Subcutaneous abdominal adipose tissue (tissue), 5 donors: ENCODE measurements around the gene STUB1.
A peak's percentile ranks its signal among the peaks of the same experiment; 100 is the strongest.

Experiments
- H3K27ac ChIP-seq: one replicate; pipeline ENCODE4 v1.7.0; 2013; ENCODE audit warnings: low read depth, mild to moderate bottlenecking, inconsistent platforms, low read length, moderate library complexity
- H3K27me3 ChIP-seq, 5 donors: one replicate each; pipeline ENCODE4 v1.7.0; 2013; ENCODE audit warnings: low read length in 5 of 5, inconsistent platforms in 1 of 5; ENCODE audit not compliant: control insufficient read depth in 5 of 5, insufficient read depth in 4 of 5
- H3K36me3 ChIP-seq, 5 donors: one replicate each; pipeline ENCODE4 v1.7.0; 2013; ENCODE audit warnings: low read length in 5 of 5; ENCODE audit not compliant: control insufficient read depth in 5 of 5, insufficient read depth in 5 of 5
- H3K4me1 ChIP-seq, 5 donors: one replicate each; pipeline ENCODE4 v1.7.0; 2013; ENCODE audit warnings: low read length in 5 of 5, mild to moderate bottlenecking in 3 of 5, moderate library complexity in 1 of 5; ENCODE audit not compliant: control insufficient read depth in 5 of 5, insufficient read depth in 5 of 5
- H3K4me3 ChIP-seq, 5 donors: one replicate each; pipeline ENCODE4 v1.7.0; 2013; ENCODE audit warnings: low read length in 5 of 5, low read depth in 1 of 5
- H3K9ac ChIP-seq, 5 donors: one replicate each; pipeline ENCODE4 v1.7.0; 2013; ENCODE audit warnings: low read length in 5 of 5, mild to moderate bottlenecking in 4 of 5, moderate library complexity in 3 of 5
- H3K9me3 ChIP-seq, 5 donors: one replicate each; pipeline ENCODE4 v1.7.0; 2013; ENCODE audit warnings: low read length in 5 of 5; ENCODE audit not compliant: control insufficient read depth in 5 of 5
- donor health status: healthy.
- donor health status: healthy.
- donor health status: healthy.
- donor health status: healthy.
- donor health status: healthy.

STUB1 gene

DNA sequence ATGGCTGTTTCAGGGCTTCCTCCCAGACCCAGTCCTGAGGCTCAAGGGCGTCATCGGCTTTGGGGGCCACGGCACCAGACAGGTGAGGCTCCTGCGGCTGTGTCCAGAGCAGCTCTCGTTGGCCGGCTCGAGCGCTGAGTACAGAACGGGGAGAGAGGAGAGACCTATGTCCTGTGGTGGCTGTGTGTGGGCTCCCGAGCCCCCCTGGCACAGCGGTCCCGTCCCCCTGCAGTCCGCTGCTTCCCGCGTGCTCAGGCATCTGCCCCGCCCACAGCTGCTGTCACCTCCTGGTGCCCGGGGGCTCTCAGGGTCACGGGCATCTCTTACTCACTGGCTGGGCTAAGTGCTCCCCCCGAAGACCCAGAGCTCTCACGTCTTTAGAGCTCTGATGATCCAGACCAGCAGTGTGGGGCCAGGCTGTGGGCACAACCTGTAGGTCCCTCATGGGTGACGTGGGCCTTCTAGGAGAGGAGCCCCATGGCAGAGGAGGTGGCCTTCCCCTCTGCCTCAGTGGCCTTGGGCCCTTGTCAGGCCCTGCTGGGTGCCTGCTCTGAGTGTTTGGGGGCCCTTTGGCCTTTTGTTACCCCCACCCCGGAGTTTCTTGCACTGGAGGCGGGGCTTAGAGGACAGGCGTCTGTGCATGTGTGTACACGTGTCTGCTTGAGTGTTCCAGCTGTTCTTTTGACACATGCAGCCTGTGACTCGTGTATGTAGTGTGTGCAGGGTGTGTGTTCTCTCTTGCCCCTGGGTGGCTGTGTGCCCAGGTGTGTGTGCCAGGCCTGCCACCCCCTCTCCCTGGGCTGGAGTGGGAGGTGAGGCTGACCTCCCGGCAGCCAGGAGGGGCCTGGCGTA, 27.5 kb upstream of the STUB1 start:
- peaks cover 0 to 30% (median 21%) of the 10 kb centered on the region in 5 donors for H3K4me1 ChIP-seq
- no peaks in the 10 kb centered on the region for H3K9me3 ChIP-seq
- no peaks in the 10 kb centered on the region for H3K27me3 ChIP-seq
- no peak overlapping the region for H3K27ac ChIP-seq
- peaks cover 0 to 25% (median 17%) of the 10 kb centered on the region in 5 donors for H3K36me3 ChIP-seq
- no peak overlapping the region for H3K9ac ChIP-seq
- H3K4me3 ChIP-seq = no peak overlapping the region

GRCh38 chr16:654034-654433, 26.2 kb upstream of the STUB1 start:
- Histone ChIP-seq H3K36me3 (peaks cover 0 to 37% (median 22%) of the 10 kb centered on the region in 5 donors), H3K9me3 (no peaks in the 10 kb centered on the region), H3K27me3 (no peaks in the 10 kb centered on the region), H3K27ac (no peak overlapping the region), H3K4me3 (no peak overlapping the region), H3K9ac (no peak overlapping the region), H3K4me1 (peaks cover 0 to 16% (median 8%) of the 10 kb centered on the region in 5 donors)

GRCh38 chr16:657487-657886, 22.7 kb upstream of the STUB1 start:
- Histone ChIP-seq H3K4me1 (peaks cover 0 to 14% (median 12%) of the 10 kb centered on the region in 5 donors), H3K9me3 (no peaks in the 10 kb centered on the region), H3K4me3 (no peak overlapping the region), H3K27me3 (no peaks in the 10 kb centered on the region), H3K27ac (no peak overlapping the region), H3K9ac (no peak overlapping the region), H3K36me3 (peaks cover 0 to 37% (median 22%) of the 10 kb centered on the region in 5 donors)

GRCh38 chr16:658679-659571, 21.3 kb upstream of the STUB1 start:
- Histone ChIP-seq H3K27me3 (no peaks in the 10 kb centered on the region), H3K36me3 (peaks cover 0 to 29% (median 13%) of the 10 kb centered on the region in 5 donors), H3K27ac (no peak overlapping the region), H3K9me3 (no peaks in the 10 kb centered on the region), H3K4me1 (peaks cover 0 to 14% (median 12%) of the 10 kb centered on the region in 5 donors), H3K9ac (no peak overlapping the region), H3K4me3 (no peak overlapping the region)

DNA sequence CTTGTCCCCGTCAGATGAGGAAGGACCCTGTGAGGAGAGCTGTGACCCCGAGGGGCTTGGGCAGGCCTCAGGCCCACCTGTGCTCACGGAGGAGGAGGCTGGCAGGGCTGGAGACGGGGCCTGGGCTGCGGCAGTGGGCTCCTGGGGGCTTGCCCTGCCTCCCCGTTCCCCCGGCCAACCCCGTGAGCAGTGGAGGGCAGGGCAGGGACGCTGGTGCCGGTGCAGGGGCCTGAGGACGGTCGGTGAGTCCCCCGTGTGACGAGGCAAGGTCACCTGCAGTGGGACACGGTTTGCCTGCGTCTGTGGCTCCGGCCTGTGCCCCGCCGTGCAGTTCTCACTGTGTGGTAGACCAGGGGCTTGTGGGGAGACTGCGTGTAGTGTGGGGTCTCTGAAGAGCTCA, 20.6 kb upstream of the STUB1 start:
- peaks cover 0 to 14% (median 12%) of the 10 kb centered on the region in 5 donors for H3K4me1 ChIP-seq
- no peak overlapping the region for H3K9ac ChIP-seq
- no peak overlapping the region for H3K27ac ChIP-seq
- H3K9me3 ChIP-seq = no peaks in the 10 kb centered on the region
- no peaks in the 10 kb centered on the region for H3K27me3 ChIP-seq
- H3K4me3 ChIP-seq = no peak overlapping the region
- H3K36me3 ChIP-seq = peaks cover 0 to 27% (median 13%) of the 10 kb centered on the region in 5 donors

DNA sequence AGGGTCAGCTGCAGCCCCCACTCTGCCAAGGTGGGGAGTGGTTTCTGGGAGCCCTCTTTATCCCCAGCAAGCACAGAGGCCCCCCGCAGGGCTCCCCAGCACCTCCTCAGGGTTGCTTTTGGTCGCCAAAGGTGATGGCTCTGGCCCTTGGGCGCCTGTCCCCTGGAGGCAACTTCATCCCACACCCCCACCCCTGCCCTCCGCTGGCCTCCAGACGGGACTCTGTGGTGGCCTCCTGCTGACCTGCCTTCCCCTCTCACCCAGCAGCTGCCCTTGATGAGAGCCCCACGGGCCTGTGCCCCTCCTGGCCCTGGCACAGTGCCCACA, 20.1 kb upstream of the STUB1 start:
- H3K4me1 ChIP-seq = peaks cover 0 to 14% (median 12%) of the 10 kb centered on the region in 5 donors
- H3K9me3 ChIP-seq = no peaks in the 10 kb centered on the region
- peaks cover 0 to 24% (median 13%) of the 10 kb centered on the region in 5 donors for H3K36me3 ChIP-seq
- H3K27me3 ChIP-seq = no peaks in the 10 kb centered on the region
- no peak overlapping the region for H3K9ac ChIP-seq
- peak overlapping the region in 2 of 5 donors; percentile 45 to 49 for H3K4me3 ChIP-seq
- H3K27ac ChIP-seq = no peak overlapping the region

DNA sequence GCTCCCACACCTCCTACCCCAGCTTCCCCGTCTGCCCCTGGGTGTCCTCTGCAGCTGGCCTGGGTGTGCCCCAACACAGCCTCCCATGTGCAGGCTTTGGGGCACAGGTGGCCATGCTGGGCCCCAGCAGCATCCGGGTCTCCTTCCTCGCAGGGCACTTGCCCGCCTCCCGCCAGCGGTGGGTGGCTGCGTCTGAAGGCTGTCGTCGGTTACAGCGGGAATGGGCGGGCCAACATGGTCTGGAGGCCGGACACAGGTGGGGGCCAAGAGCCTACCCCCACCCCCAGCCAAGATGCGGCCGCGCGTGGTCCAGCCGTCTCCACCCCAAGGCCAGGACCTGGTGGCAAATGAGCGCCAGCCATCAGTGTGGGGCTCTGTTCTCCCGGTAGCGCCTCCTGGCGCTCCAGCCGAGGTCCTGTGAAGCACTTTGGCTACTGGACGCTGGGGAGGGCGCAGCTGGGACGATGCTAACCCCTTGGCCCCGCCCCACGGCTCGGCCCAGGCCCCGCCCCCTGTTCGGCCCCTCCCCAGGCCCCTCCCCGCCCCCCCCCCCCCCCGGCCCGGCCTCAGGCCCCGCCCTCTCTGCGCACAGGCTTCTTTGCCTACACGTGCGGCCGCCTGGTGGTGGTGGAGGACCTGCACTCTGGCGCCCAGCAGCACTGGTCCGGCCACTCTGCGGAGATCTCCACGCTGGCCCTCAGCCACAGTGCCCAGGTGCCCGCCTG, 19.6 kb upstream of the STUB1 start:
- peak overlapping the region in 1 of 5 donors; percentile 64 for H3K9ac ChIP-seq
- no peaks in the 10 kb centered on the region for H3K9me3 ChIP-seq
- peaks cover 0 to 19% (median 8%) of the 10 kb centered on the region in 5 donors for H3K36me3 ChIP-seq
- peaks cover 0 to 14% (median 12%) of the 10 kb centered on the region in 5 donors for H3K4me1 ChIP-seq
- no peaks in the 10 kb centered on the region for H3K27me3 ChIP-seq
- peak overlapping the region in 2 of 5 donors; percentile 45 to 50 for H3K4me3 ChIP-seq
- H3K27ac ChIP-seq = no peak overlapping the region

DNA sequence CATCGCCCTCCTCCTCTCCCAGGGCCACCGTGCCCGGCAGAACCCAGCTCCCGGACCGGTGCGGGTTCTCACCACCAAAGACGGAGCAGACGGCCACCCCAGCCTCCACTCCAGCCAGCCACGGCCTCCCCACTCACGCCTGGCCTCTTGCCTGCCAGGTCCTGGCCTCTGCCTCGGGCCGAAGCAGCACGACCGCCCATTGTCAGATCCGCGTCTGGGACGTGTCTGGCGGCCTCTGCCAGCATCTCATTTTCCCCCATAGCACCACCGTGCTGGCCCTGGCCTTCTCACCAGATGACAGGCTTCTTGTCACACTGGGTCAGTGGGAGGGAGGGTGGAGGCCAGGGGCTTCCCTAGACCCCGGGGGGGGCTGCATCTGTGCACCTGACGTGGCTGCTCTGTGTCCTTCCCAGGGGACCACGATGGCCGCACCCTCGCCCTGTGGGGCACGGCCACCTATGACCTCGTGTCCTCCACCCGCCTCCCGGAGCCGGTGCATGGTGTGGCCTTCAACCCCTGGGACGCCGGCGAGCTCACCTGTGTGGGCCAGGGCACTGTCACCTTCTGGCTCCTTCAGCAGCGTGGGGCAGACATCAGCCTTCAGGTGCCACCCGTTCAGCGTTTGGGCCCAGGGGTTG, 18.9 kb upstream of the STUB1 start:
- no peaks in the 10 kb centered on the region for H3K27me3 ChIP-seq
- peak overlapping the region in 2 of 5 donors; percentile 29 to 50 for H3K4me3 ChIP-seq
- H3K27ac ChIP-seq = no peak overlapping the region
- H3K9me3 ChIP-seq = no peaks in the 10 kb centered on the region
- H3K4me1 ChIP-seq = peaks cover 0 to 14% (median 12%) of the 10 kb centered on the region in 5 donors
- peak overlapping the region in 1 of 5 donors; percentile 64 for H3K9ac ChIP-seq
- peaks cover 0 to 16% (median 5%) of the 10 kb centered on the region in 5 donors for H3K36me3 ChIP-seq

DNA sequence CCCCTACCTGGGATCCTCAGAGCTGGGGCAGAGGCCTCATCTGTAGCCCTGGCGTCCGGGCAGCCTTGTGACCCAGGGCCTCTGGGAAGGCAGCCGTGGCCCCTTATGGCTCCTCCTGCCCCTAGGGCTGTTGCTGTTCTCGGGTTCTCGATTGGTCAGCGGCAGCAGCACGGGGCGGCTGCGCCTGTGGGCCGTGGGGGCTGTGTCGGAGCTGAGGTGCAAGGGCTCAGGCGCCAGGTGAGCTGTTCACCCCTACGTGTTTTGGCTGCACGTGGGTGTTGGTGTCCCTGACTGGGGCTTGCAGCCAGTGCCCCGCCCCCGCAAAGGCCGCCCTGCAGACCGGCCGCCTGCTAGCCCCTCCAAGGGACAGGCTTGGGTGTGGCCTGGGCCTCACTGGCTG, 18.1 kb upstream of the STUB1 start:
- Histone ChIP-seq H3K36me3 (peaks cover 0 to 12% (median 0%) of the 10 kb centered on the region in 5 donors), H3K4me3 (no peak overlapping the region), H3K4me1 (peaks cover 0 to 16% (median 13%) of the 10 kb centered on the region in 5 donors), H3K27ac (no peak overlapping the region), H3K9ac (no peak overlapping the region), H3K27me3 (no peaks in the 10 kb centered on the region), H3K9me3 (no peaks in the 10 kb centered on the region)
